Measurements from ENCODE around the gene COMT. TPM values are rescaled to one million over a fixed set of nuclear protein-coding genes. Genes with fewer than 3 reads are reported as not detected.

COMT gene
- total and polyA plus RNA-seq, 9 of the 15 experiments (the other 6 are each of a cell fraction or from before 2014, with no cell fraction given) = 12.5 to 351 (median 155) TPM

DNA sequence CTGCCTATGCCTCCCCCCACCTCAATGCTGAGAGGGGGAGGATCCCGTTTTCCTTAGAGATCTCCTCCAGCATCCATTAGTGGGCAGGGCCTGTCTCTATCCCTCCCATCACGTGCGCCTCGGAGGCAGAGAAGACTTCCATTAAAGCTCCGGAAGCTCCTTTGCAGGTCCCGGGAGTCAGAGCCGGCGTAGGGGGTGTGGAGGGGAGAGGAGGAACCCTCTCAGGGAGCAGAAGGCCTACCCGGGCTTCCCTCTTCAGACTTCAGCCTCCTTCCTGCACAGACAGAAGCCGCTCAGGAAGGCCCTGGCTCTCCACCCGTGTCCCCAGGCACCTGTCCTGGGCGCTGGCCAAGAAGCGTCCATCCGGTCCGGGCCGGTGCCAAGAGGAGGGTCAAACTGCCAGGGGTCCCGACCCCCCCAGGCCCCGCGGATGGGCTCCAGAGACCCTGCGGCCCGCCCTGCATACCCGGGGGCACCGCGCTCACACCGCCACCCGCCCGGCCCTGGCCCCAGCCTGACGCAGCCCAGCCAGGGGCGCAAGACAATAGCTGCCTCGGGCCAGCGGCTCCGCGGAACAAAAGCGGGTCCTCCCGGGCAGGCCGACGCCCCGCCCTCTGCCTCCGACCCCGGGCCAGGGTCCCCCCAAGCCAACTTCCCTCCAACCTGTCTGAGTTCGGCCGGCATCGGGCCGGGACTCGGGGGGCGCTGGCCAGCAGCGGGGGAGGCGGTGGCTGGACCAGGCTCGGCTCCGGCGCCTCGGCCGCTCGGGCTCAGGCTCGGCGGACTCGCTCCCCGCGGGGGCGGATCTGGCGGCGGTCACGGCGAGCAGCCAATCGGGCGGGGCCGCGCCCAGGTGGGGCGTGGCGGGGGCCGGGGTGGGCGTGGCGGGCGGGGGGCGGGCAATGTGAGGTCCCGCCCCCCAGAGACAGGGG is 45.1 kb downstream of the COMT start (continued):
- peak; percentile 82 for TF ChIP-seq POLR2G (IDR thresholded peaks at IDR 0.05; ENCODE audit: low read depth, low read length)
- TF ChIP-seq CTBP1 (IDR thresholded peaks at IDR 0.05; ENCODE audit: borderline replicate concordance) = peak; percentile 94
- TF ChIP-seq PCBP1 (IDR thresholded peaks at IDR 0.05; ENCODE audit: low read depth, low read length, poor library complexity, severe bottlenecking) = peak; percentile 91
- no peak for TF ChIP-seq ZNF24 (IDR thresholded peaks at IDR 0.05)
- TF ChIP-seq, protein P1, sequence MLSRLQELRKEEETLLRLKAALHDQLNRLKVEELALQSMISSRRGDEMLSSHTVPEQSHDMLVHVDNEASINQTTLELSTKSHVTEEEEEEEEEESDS (CRISPR knock-in tag; IDR thresholded peaks at IDR 0.05) = no peak
- 0 out of 2 replicates have a peak, but pooled peaks have one; percentile 7 for TF ChIP-seq ELF4 (CRISPR knock-in tag; IDR thresholded peaks at IDR 0.05)
- TF ChIP-seq, protein P2, sequence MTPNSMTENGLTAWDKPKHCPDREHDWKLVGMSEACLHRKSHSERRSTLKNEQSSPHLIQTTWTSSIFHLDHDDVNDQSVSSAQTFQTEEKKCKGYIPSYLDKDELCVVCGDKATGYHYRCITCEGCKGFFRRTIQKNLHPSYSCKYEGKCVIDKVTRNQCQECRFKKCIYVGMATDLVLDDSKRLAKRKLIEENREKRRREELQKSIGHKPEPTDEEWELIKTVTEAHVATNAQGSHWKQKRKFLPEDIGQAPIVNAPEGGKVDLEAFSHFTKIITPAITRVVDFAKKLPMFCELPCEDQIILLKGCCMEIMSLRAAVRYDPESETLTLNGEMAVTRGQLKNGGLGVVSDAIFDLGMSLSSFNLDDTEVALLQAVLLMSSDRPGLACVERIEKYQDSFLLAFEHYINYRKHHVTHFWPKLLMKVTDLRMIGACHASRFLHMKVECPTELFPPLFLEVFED (CRISPR knock-in tag; conservative IDR thresholded peaks at IDR 0.05) = no peak; the same call in 1 of the 2 replicates
- peak; percentile 98 for TF ChIP-seq RB1 (IDR thresholded peaks at IDR 0.05; ENCODE audit: low read depth)
- TF ChIP-seq SNRNP70 (optimal IDR thresholded peaks at IDR 0.05; ENCODE audit: low read depth, low read length) = no peak
- TF ChIP-seq CXXC5 (CRISPR knock-in tag; IDR thresholded peaks at IDR 0.05) = peak; percentile 92
- peak; percentile 56 for TF ChIP-seq POLR2A (conservative IDR thresholded peaks at IDR 0.05)
- TF ChIP-seq L3MBTL2 (IDR thresholded peaks at IDR 0.05) = peak; percentile 74
- TF ChIP-seq CREBBP (IDR thresholded peaks at IDR 0.05; ENCODE audit: low read depth, low read length) = no peak
- no peak for TF ChIP-seq PPARD (CRISPR knock-in tag; IDR thresholded peaks at IDR 0.05)
- TF ChIP-seq SIN3B (IDR thresholded peaks at IDR 0.05; ENCODE audit: low read depth) = no peak
- TF ChIP-seq ETV1 (tag; conservative IDR thresholded peaks at IDR 0.05; ENCODE audit: low read depth) = peak; percentile 78
- peak; percentile 75 for TF ChIP-seq ZBTB17 (CRISPR knock-in tag; IDR thresholded peaks at IDR 0.05)
- no peak for TF ChIP-seq TEAD2 (tag; IDR thresholded peaks at IDR 0.05)
- no peak for TF ChIP-seq YBX1 (IDR thresholded peaks at IDR 0.05)
- TF ChIP-seq DMBX1 (CRISPR knock-in tag; IDR thresholded peaks at IDR 0.05; ENCODE audit: borderline replicate concordance) = no peak
- TF ChIP-seq, protein P3, sequence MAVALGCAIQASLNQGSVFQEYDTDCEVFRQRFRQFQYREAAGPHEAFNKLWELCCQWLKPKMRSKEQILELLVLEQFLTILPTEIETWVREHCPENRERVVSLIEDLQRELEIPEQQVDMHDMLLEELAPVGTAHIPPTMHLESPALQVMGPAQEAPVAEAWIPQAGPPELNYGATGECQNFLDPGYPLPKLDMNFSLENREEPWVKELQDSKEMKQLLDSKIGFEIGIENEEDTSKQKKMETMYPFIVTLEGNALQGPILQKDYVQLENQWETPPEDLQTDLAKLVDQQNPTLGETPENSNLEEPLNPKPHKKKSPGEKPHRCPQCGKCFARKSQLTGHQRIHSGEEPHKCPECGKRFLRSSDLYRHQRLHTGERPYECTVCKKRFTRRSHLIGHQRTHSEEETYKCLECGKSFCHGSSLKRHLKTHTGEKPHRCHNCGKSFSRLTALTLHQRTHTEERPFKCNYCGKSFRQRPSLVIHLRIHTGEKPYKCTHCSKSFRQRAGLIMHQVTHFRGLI (CRISPR knock-in tag; IDR thresholded peaks at IDR 0.05) = no peak
- peak; percentile 96 for TF ChIP-seq CAMTA2 (CRISPR knock-in tag; conservative IDR thresholded peaks at IDR 0.05)
- TF ChIP-seq, protein P4, sequence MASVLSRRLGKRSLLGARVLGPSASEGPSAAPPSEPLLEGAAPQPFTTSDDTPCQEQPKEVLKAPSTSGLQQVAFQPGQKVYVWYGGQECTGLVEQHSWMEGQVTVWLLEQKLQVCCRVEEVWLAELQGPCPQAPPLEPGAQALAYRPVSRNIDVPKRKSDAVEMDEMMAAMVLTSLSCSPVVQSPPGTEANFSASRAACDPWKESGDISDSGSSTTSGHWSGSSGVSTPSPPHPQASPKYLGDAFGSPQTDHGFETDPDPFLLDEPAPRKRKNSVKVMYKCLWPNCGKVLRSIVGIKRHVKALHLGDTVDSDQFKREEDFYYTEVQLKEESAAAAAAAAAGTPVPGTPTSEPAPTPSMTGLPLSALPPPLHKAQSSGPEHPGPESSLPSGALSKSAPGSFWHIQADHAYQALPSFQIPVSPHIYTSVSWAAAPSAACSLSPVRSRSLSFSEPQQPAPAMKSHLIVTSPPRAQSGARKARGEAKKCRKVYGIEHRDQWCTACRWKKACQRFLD (CRISPR knock-in tag; IDR thresholded peaks at IDR 0.05) = no peak
